DMS 273 treated with DMSO at 0.1 percent for 48 hours (cell line): Measurements from ENCODE around the gene FBXW11.
"Not testable (repeated sequence)": the region's sequence is repeated elsewhere in the genome, so short reads cannot be mapped to it uniquely, and the experiment has no call there.

Experiments
- DNase-seq: peaks from one replicate; lab custom pipeline; 2025; lab: John Stamatoyannopoulos, UW

The FBXW11 gene

GRCh38 chr5:171981847-171982246, 24.6 kb downstream of the FBXW11 start:
- DNase-seq = no peak

GRCh38 chr5:171980792-171981191, 25.6 kb downstream of the FBXW11 start:
- no peak for DNase-seq

DNA sequence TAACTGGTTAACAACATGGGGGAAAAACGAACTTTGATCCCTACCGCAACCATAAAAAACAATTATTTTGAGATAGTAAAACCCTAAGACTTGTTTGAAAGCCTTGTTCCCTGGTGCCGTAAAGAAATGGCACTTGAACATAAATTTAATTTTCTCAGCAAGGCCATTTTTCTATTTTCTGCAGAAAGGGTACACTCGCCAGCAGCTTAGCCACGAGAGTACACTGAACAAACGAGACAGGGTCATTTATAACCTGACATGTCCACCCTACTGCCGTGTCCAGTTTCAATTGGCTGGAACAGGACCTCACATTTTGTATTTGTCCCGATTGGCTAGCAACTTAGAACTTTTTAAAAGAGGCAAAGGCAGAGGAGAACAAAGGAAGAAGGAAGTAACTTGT, 26.8 kb downstream of the FBXW11 start:
- DNase-seq = no peak

DNA sequence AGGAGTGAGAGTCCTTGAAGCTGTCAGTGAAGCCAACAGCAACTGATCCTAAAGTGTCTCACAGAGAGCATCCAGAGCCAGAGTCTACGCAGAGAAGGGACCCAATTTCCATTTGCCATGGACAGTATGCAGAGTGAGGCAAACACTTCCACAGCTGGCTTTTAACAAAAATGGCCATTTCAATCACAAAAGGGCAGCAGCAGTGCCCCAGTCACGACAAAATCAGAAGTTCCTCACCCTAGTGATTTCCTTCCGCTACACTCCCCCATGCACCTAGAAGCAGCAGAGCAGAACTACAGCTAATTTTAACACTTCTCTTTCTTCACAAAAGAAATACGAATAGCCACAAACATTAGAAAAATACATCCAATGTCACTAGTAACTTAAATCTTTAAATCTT, 27.9 kb downstream of the FBXW11 start:
- DNase-seq = no peak

DNA sequence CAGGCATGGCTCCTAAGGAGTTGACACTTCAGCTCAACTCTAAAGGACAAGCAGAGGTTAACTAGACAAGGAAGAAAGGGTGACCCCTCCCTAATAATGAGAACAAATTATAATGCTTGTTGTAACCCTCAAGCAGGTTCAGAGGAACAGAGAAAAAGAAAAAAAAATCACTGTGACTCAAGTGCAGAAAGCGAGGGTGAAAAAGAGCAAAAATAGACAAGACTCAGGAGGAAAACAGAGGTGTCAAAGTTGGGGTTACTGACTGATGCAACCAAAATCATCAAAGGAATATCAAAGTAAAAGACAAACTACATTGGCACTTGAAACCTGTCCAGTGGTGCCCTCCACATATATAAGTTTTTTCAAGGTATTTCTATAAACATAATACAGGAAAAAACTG, 28.4 kb downstream of the FBXW11 start:
- DNase-seq = no peak

- DNase-seq = not testable (repeated sequence)
These were observed 29.0 kb downstream of the FBXW11 start for GRCh38 chr5:171977244-171977950.

GRCh38 chr5:171975877-171976667, 30.4 kb downstream of the FBXW11 start:
- no peak for DNase-seq

DNA sequence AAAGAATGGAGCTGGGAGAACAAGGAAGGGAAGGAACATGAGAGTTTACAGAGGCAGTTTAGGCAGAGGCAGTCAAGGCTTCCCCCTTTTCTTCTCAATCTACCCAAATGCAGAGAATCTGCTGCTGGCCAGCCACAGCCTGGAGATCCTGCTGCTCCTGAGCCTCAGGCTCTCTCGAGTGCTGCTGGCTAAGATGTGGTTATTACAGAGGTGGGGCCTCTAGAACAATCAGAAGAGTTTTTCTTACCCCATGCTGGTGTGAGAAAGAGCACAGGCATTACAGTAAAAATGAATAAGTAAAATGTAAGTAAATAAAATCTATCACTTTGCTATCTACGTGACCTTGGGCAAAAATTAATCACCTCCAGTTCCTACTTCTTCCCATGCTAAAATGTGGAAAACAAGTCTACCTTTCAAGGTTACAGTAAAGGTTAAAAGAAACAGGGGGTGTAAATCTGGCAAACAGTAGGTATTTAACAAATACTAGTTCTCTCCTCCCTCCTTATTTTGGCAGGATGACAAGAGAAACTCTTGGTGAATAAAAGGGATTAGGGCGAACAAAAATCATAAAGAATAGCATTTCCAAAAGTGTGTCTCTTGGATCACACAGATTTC, 31.1 kb downstream of the FBXW11 start:
- DNase-seq = no peak

- no peak for DNase-seq
These were observed 35.6 kb downstream of the FBXW11 start for GRCh38 chr5:171970826-171971225.

DNA sequence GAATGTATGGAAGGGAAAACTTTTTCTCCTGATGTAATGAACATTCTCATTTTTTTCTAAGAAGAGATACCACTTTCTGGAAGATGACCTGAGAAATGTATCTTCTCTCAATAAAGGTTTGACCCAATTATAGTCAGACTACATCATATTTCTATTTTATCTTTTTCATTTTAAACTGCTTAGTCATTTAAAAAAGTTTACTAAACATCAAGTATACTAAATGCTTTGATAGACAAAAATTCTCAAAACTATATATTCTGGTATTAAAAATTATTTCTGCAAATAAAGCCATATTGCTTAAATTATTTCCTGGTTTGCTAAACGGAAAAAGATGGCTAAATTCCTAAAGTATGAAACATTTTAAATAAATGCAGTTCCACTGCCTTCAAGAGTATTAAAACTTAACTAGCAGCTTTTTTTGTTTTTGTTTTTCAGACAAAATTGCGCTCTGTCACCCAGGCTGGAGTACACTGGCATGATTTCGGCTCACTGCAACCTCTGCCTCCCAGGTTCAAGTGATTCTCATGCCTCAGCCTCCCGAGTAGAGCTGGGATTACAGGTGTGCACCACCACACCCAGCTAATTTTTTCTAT, 37.1 kb downstream of the FBXW11 start:
- no peak for DNase-seq

GRCh38 chr5:171968531-171968930, 37.9 kb downstream of the FBXW11 start:
- no peak for DNase-seq

GRCh38 chr5:171966964-171967363, 39.5 kb downstream of the FBXW11 start:
- DNase-seq = no peak

GRCh38 chr5:171966270-171966669, 40.2 kb downstream of the FBXW11 start:
- DNase-seq = no peak

GRCh38 chr5:171965745-171966144, 40.7 kb downstream of the FBXW11 start:
- DNase-seq = no peak

DNA sequence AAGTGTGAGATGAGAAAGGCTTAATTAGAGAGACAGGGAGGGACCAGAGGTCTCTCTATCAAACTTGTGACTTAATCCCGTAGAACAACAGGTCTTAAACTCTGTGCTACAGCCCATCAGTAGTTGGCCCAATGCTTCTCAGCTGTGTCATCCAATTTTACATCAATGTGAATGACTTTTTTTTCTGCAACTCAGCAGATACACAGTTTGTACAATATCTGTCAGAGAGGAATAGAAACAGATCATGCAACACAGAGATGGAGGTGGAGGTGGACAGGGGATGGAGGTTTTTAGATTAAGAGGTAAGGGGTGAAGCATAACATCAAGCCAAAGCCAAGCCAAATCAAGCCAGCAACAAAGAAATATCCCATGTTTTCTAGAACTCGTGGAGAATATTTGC, 43.0 kb downstream of the FBXW11 start:
- no peak for DNase-seq

DNA sequence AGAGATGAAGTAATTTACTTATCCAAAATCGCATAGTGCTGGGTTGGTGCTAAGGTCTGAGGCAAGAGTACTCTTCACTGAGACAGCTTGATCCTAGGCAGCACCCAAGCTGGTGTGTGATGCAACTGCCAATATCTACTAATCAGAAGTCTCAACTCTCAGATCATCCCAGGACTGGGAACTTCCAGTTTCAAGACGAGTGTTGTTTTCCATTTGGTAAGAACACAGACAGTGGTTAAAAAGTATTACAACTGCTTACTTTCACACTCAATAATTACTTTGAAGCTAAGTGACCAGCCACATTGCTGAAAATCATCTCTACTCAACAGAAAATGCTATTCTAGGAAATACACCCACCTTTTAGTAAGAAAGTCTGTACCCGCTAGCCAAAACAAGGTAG, 45.3 kb downstream of the FBXW11 start:
- no peak for DNase-seq

GRCh38 chr5:171957591-171958251, 48.7 kb downstream of the FBXW11 start:
- no peak for DNase-seq

DNA sequence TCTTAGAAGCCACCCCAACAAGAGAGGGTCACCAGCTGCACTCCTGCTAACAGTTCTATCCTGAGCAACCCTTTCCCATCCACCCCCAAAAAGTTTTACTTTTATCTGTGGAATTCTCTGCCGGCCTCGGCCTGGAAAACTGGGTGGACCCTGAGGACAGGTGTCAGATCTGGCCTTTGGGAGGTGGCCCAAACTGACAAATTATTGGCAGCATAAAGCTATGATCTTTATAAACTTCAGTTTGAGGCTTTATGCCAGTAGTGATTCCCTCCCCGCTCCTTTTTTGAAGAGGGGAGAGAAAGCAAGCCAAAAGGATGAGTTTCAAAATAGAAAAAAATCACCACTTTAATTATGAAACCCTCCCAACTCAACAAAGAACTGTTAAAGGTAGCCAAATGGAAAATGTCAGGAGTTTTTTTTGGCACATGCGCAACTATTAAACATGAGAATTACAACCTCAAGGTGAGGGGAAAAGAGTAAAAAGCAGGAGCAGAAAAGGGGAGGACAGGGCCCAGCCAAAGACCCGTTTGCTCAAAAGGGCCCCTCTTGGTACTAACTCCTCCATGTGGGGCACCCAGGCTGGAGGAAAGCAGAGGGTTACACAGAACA, 49.4 kb downstream of the FBXW11 start:
- no peak for DNase-seq

DNA sequence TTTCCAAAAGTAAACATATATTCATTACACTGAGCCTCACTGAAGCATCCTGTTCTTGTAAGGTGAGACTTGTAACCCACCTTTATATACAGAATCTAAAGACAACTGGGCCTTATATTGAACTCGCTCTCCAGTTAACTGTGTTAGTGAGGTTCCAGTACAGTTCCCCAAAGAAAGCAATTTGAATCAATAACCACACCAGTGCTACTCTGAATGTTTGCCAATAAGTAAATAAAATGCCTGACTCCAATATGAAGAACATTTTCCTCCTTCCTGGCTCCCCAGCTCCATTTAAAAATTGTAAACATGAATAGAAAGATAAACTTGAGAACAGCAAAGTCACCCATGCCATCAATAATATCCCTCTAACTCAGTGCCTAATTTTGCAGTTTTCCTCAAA, 50.1 kb downstream of the FBXW11 start:
- DNase-seq = no peak

GRCh38 chr5:171955761-171956160, 50.7 kb downstream of the FBXW11 start:
- no peak for DNase-seq

DNA sequence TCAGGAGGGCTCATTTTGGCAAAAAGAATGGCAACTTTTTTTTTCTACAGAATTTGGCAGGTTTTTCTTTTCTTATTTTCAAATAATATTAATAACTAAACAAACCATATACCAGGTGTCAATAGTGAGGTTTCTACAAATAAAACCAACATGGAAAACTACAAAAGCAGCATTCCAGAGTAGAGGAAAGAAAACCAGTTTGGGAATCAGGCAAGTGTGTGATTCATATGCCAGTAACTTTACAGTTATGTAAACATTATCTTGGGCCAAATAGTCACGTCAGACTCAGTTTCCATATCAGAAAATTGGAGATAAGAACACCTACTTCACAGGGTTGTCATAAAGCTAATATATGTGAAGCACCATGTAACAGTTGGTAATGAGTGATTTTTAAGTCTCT, 51.7 kb downstream of the FBXW11 start:
- DNase-seq = no peak
